ENCODE results near the gene ZNF516.

Gene ZNF516

DNA sequence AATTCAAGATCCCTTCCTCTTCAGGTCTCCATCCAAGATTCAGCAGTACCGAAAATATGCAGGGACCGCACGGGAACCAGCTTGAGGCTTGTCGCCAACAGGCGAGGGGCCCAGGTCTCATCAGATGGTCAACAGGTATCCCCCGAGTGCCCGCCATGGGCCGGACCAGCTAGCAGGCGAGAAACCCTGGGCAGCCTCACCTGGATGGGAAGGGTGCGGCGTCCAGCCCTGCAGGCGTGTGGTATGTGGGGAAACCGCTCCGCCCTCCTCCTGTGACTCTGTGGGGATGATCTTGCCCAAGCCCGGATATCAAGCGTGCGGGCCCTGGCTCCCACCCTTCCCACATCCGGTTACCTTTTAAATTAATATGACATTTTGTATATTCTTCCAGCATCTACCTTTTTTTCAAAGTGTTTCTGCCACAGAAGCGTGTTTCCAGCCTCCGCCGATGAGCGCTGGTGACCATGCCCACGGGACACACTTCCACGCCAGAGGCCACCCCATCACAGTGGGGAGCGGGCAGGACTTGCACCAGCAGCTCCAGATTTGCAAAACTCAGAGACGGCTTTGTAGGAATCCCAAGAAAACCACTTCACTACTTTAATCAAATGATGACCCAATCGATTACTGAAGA, 33.2 kb downstream of the ZNF516 start:
- no peak for DNase-seq (ENCODE audit: extremely low read depth, low read depth)
- TF ChIP-seq, protein P1, sequence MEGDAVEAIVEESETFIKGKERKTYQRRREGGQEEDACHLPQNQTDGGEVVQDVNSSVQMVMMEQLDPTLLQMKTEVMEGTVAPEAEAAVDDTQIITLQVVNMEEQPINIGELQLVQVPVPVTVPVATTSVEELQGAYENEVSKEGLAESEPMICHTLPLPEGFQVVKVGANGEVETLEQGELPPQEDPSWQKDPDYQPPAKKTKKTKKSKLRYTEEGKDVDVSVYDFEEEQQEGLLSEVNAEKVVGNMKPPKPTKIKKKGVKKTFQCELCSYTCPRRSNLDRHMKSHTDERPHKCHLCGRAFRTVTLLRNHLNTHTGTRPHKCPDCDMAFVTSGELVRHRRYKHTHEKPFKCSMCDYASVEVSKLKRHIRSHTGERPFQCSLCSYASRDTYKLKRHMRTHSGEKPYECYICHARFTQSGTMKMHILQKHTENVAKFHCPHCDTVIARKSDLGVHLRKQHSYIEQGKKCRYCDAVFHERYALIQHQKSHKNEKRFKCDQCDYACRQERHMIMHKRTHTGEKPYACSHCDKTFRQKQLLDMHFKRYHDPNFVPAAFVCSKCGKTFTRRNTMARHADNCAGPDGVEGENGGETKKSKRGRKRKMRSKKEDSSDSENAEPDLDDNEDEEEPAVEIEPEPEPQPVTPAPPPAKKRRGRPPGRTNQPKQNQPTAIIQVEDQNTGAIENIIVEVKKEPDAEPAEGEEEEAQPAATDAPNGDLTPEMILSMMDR (IDR thresholded peaks at IDR 0.05; ENCODE audit: low read depth, low read length): no peak

DNA sequence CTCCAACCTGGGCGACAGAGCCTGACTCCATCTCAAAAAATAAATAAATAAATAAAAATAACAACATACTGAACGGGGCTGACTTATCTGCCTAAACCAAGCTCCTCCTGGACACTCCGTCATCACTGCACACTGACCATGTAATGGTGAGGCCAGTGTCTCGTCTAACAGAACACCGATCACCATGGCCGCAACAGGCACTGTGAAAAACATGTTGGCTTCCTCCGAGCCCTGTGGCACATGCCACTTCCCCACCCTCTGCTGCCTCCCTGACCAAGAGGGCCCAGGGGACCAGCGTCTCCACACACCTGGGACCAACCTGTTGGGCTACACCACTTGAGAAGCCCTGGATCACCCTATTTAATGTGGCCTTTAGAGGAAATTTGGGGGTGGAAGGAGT, 33.9 kb downstream of the ZNF516 start:
- TF ChIP-seq, protein P1 (IDR thresholded peaks at IDR 0.05; ENCODE audit: low read depth, low read length): no peak

DNA sequence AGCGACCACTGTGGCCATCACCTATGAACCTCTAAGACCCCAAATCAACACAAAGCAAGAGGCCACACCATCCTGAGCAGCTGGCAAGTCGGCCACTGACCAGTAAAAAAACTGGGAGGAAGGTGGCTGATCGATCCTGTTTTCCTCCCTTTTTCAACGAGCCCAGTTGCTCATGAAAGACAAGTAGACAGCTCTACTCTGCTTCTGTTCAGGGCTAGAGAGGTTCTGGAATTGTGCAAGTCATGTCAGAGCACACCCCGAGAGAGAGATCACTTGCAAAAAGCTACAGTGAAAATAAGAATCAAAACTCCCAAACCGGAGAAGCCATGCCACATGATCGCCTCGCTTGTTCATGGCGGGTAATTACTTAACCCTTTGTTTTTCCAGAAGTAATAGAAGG, 34.6 kb downstream of the ZNF516 start:
- no peak for DNase-seq (ENCODE audit: extremely low read depth, low read depth)
- TF ChIP-seq, protein P1 (IDR thresholded peaks at IDR 0.05; ENCODE audit: low read depth, low read length): no peak

More for the DNA sequence above, 33.9 kb downstream of the ZNF516 start:
- DNase-seq (ENCODE audit: extremely low read depth, low read depth): no peak

DNA sequence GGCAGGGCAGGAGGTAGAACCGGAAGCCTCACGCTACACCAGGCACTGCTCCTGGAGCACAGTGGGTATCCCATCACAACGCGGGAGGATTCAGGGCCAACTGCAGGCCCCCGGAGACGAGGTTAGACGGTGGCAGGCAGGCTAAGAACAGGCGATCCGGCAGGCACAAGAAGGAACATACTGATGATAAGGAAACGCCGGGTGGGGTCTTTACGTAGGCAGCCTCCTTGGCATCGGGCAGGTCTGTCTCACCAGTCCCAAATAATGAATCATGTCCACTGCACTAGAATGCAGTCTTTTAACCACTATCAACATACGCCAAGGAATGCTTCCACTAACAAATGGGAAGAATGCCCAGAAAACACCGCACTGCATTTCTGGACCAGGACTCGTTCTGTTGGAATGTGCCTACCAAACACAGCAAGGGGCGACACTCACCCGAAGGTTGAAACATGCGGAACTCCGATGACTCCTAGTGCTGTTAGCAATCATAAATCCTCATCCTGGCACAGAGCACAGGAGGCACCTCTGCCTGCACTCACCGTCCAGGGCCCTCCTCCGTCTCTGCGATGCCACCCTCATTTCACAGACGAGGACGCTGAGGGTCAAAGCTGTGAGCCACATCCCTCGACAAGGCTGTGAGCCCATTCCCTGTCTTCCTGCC, 35.2 kb downstream of the ZNF516 start:
- TF ChIP-seq, protein P1 (IDR thresholded peaks at IDR 0.05; ENCODE audit: low read depth, low read length): peak; percentile 19
- DNase-seq (ENCODE audit: extremely low read depth, low read depth): peak; percentile 97

DNA sequence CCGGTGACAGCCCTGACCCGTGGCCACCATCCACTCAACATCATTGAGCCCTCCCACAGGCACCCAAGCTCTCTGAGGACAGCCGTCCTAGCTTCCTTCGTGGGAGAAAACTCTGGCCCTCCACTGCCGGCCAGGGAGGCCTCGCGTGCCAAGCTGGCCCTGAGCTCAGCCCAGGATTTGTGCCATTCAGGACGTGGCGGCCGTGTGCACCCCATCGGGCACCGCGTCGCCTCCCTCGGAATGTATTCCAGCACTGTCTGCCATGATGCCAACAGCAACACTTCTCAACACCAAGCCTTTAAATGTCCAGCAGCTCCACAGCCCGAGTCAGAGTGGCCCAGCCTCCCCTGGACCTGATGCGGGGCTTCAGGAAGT, 35.7 kb downstream of the ZNF516 start:
- TF ChIP-seq, protein P1 (IDR thresholded peaks at IDR 0.05; ENCODE audit: low read depth, low read length): no peak
- no peak for DNase-seq (ENCODE audit: extremely low read depth, low read depth)

DNA sequence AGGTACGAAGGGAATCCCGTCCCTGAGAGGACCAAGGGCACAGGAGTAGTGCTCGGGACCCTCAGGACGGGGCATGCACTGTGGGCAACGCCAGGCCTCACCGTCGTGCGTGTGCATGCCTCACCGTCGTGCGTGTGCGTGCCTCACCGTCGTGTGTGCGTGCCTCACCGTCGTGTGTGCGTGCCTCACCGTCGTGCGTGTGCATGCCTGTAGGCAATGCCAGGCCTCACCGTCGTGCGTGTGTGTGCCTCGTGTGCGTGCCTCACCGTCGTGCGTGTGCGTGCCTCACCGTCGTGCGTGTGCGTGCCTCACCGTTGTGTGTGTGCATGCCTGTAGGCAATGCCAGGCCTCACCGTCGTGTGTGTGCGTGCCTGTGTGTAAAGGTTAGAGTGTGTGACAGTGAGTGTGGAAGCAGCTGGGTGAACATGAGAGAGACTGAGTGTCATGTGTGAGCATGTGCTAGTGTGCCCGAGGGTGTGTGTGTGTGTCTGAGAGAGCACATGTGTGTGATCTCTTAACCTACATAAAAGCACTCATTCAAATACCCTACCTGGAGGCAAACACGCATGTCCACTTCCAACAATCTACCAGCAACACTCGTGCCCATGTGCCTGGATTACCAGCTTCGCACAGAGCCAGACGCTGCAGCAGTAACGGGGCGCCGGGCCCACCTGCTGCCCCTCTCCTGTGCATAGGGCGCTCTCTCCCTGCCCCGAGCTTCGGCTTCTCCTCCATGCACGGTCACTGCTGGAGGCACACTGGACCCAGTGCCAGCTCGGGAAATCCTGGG, 36.3 kb downstream of the ZNF516 start:
- no peak for DNase-seq (ENCODE audit: extremely low read depth, low read depth)
- TF ChIP-seq, protein P1 (IDR thresholded peaks at IDR 0.05; ENCODE audit: low read depth, low read length): no peak

DNA sequence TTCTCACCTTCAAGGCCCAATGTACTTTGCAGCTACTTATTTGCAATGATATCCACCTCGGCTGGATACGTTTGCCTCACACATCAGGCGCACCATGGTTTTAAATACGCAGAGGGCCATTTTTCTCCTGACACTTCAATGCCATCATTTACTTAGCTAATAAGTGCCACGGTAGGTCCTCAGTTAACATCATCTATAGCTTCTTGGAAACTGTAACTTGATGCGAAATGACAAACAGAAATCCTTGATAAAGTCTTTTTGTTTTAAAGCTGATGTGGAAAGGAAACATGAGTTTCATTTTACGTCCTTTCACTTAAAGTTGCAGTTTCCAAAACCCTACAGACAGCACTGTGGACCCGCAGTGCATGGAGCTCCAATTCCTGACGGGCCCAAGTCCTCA, 37.1 kb downstream of the ZNF516 start:
- DNase-seq (ENCODE audit: extremely low read depth, low read depth): no peak
- TF ChIP-seq, protein P1 (IDR thresholded peaks at IDR 0.05; ENCODE audit: low read depth, low read length): no peak

All from AG09319 (cell line).